Measurements from ENCODE around the gene RPS27.
A peak's percentile ranks its signal among the peaks of the same experiment; 100 is the strongest.

DNA sequence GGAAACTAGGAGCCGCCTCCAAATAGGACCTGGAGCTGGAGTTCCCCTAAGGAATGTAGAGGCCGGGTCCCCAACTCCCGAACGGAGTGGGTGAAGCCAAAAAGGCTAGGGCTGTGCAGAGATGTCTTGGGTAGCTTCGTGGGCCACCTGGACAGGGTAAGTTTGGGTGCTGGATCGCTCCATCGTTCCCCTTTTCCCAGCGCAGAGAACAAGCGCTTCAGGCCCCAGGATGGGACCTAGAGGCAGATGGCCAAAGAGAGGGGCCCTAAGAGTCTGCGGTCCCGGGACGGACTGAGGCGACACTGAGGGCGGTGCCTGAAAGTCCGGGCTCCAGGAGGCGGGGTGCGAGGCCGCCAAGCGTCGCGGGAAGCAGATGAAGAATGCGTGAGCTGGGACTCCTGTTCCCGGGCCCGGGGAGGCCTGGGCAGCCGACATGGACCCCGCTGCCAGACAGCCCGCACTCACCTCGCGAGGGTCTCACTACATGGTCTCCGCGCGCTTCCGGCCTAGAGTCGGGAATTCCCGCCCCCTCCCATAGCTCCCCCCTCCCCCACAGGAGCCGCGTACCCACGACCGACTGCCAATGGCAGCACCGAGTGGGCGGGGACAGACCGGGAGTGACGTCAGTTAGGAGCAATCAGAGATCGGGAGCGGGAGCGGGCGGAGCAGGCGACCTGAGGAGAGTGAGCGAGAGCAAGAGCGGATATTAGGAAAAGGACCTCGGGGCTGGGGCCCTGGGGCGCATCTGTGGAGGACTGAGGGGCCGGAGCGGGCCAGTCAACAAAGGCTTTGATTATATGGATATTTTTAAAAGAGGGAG, 27.3 kb upstream of the RPS27 start, which contains the start of gene SLC39A1:
- TF ChIP-seq, protein P1, sequence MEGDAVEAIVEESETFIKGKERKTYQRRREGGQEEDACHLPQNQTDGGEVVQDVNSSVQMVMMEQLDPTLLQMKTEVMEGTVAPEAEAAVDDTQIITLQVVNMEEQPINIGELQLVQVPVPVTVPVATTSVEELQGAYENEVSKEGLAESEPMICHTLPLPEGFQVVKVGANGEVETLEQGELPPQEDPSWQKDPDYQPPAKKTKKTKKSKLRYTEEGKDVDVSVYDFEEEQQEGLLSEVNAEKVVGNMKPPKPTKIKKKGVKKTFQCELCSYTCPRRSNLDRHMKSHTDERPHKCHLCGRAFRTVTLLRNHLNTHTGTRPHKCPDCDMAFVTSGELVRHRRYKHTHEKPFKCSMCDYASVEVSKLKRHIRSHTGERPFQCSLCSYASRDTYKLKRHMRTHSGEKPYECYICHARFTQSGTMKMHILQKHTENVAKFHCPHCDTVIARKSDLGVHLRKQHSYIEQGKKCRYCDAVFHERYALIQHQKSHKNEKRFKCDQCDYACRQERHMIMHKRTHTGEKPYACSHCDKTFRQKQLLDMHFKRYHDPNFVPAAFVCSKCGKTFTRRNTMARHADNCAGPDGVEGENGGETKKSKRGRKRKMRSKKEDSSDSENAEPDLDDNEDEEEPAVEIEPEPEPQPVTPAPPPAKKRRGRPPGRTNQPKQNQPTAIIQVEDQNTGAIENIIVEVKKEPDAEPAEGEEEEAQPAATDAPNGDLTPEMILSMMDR (IDR thresholded peaks at IDR 0.05; ENCODE audit: insufficient read depth, low read length): no peak
- TF ChIP-seq POLR2AphosphoS5 (IDR thresholded peaks at IDR 0.05; ENCODE audit: low read depth) (peak; percentile 27), GABPA (IDR thresholded peaks at IDR 0.05; ENCODE audit: low read depth) (no peak)
- TF ChIP-seq, protein P2, sequence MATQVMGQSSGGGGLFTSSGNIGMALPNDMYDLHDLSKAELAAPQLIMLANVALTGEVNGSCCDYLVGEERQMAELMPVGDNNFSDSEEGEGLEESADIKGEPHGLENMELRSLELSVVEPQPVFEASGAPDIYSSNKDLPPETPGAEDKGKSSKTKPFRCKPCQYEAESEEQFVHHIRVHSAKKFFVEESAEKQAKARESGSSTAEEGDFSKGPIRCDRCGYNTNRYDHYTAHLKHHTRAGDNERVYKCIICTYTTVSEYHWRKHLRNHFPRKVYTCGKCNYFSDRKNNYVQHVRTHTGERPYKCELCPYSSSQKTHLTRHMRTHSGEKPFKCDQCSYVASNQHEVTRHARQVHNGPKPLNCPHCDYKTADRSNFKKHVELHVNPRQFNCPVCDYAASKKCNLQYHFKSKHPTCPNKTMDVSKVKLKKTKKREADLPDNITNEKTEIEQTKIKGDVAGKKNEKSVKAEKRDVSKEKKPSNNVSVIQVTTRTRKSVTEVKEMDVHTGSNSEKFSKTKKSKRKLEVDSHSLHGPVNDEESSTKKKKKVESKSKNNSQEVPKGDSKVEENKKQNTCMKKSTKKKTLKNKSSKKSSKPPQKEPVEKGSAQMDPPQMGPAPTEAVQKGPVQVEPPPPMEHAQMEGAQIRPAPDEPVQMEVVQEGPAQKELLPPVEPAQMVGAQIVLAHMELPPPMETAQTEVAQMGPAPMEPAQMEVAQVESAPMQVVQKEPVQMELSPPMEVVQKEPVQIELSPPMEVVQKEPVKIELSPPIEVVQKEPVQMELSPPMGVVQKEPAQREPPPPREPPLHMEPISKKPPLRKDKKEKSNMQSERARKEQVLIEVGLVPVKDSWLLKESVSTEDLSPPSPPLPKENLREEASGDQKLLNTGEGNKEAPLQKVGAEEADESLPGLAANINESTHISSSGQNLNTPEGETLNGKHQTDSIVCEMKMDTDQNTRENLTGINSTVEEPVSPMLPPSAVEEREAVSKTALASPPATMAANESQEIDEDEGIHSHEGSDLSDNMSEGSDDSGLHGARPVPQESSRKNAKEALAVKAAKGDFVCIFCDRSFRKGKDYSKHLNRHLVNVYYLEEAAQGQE (IDR thresholded peaks at IDR 0.05; ENCODE audit: insufficient replicate concordance, low read depth): no peak

Measured in HL-60 (cell line).